ENCODE results near the gene HIRIP3.

DNA sequence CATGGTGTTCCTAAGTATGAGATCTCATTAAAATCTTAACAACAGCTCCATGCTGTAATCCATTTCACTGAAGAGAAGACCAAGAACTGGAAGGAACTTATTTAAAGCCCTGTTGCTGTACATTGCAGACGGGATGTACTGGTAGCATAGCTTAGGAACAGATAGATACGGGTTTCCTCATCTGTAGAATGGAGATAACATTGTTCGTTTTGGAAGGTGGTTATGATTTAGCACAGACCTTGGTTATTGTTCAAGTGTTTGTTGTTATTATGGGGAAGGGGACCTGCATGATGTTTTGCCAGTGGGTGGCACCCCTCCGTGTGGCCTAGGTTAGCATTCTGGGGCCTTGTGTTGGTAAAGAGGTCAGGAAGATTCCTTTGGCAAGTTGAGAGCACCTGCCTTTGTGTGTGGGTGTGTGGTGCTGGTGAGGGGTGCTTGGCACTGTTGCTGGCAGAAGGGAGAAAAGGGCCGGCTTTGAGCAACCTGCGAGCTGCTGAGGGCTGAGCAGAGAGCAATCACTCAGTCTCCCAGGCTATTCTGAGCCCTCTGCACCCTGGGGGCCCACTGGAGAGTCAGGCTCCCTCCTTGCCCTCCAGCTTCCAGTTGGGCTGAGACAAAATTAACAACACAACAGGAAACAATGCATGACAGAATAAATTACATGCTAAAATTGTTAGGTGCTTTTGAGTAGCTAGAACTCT lies 19.5 kb downstream of the HIRIP3 start:
- TF ChIP-seq SRY (CRISPR knock-in tag; IDR thresholded peaks at IDR 0.05) (no peak), CCDC6 (CRISPR knock-in tag; IDR thresholded peaks at IDR 0.05) (no peak), EZH2 (conservative IDR thresholded peaks at IDR 0.05; ENCODE audit: low read depth, low read length) (no peak), ELF4 (CRISPR knock-in tag; IDR thresholded peaks at IDR 0.05; ENCODE audit: borderline replicate concordance) (no peak)
- TF ChIP-seq, protein P1, sequence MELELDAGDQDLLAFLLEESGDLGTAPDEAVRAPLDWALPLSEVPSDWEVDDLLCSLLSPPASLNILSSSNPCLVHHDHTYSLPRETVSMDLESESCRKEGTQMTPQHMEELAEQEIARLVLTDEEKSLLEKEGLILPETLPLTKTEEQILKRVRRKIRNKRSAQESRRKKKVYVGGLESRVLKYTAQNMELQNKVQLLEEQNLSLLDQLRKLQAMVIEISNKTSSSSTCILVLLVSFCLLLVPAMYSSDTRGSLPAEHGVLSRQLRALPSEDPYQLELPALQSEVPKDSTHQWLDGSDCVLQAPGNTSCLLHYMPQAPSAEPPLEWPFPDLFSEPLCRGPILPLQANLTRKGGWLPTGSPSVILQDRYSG (CRISPR knock-in tag; IDR thresholded peaks at IDR 0.05): no peak

Measured in HepG2 (cell line).